SK-N-SH (cell line): ENCODE data around the gene CACNG7. TPM values are rescaled to one million over a fixed set of nuclear protein-coding genes. Genes with fewer than 3 reads are reported as not detected.

ENCODE experiments used
- CTCF ChIA-PET: fragments of 300-600, 350-600 bp; formaldehyde crosslinking; extraction: SDS; loops from one replicate; lab custom pipeline; 2021; lab: Yijun Ruan, JAX
- POLR2A ChIA-PET: fragments of 350-600 bp; sonication (Branson Sonifier 250); formaldehyde crosslinking; extraction: SDS; loops from one replicate; lab custom pipeline; 2020; ENCODE audit warnings: antibody characterized with exemption, inconsistent platforms; lab: Yijun Ruan, JAX
- DNase-seq: peaks from one replicate; pipeline ENCODE4 v3.0.0; 2012
- H2AFZ ChIP-seq: fragments of 200-600 bp; sonication (generic); 2 replicates; pipeline ENCODE4 v1.8.1; 2016; ENCODE audit warnings: antibody characterized with exemption, mild to moderate bottlenecking, low read depth
- H3F3A ChIP-seq: fragments of 200-600 bp; sonication (generic); replicated peaks from 2 replicates; pipeline ENCODE3; 2016; ENCODE audit warnings: antibody characterized with exemption, mild to moderate bottlenecking; ENCODE audit not compliant: insufficient read depth
- H3K27ac ChIP-seq, 2 experiments: fragments of 200-500 bp in 1 of 2; fragments of 200-600 bp in 1 of 2; sonication (Bioruptor generic) in 1 of 2; sonication (generic), shearing (Covaris generic) in 1 of 2; 2 replicates each; pipeline versions ENCODE4 v1.5.1 to v1.6.1; 2014 to 2016; ENCODE audit warnings: low read depth in 2 of 2, inconsistent platforms in 1 of 2, low read length in 1 of 2, mild to moderate bottlenecking in 1 of 2, mixed read lengths in 1 of 2
- H3K27me3 ChIP-seq: fragments of 200-600 bp; sonication (generic), shearing (Covaris generic); 2 replicates; pipeline ENCODE4 v1.6.1; 2016; ENCODE audit warnings: mixed run types; ENCODE audit not compliant: insufficient read depth
- H3K36me3 ChIP-seq, 2 experiments: fragments of 200-500 bp in 1 of 2; fragments of 200-600 bp in 1 of 2; sonication (Bioruptor generic) in 1 of 2; sonication (generic) in 1 of 2; replicated peaks in 1 of 2; 2 replicates each; pipeline versions ENCODE3 to v1.5.1; 2014 to 2016; ENCODE audit warnings: low read length in 1 of 2, mild to moderate bottlenecking in 1 of 2; ENCODE audit not compliant: insufficient read depth in 2 of 2, control insufficient read depth in 1 of 2
- H3K4me1 ChIP-seq, 2 experiments: fragments of 200-500 bp in 1 of 2; fragments of 200-600 bp in 1 of 2; sonication (Bioruptor generic) in 1 of 2; sonication (generic), shearing (Covaris generic) in 1 of 2; 2 replicates each; pipeline versions ENCODE4 v1.5.1 to v1.6.1; 2014 to 2016; ENCODE audit warnings: low read depth in 1 of 2, low read length in 1 of 2, mixed run types in 1 of 2; ENCODE audit not compliant: insufficient read depth in 2 of 2, control insufficient read depth in 1 of 2
- H3K4me2 ChIP-seq: fragments of 200-600 bp; sonication (generic), shearing (Covaris generic); 2 replicates; pipeline ENCODE4 v1.6.1; 2017; ENCODE audit warnings: mixed run types
- H3K4me3 ChIP-seq, 2 experiments: fragments of 200-500 bp in 1 of 2; fragments of 200-600 bp in 1 of 2; sonication (Bioruptor generic) in 1 of 2; sonication (generic), shearing (Covaris generic) in 1 of 2; 2 replicates each; pipeline versions ENCODE4 v1.5.1 to v1.8.1; 2014 to 2016; ENCODE audit warnings: low read depth in 2 of 2, inconsistent platforms in 1 of 2, low read length in 1 of 2, mild to moderate bottlenecking in 1 of 2, mixed read lengths in 1 of 2, moderate library complexity in 1 of 2
- H3K79me2 ChIP-seq: fragments of 200-600 bp; sonication (generic); 2 replicates; pipeline ENCODE4 v1.8.1; 2017; ENCODE audit warnings: mild to moderate bottlenecking; ENCODE audit not compliant: insufficient read depth
- H3K9ac ChIP-seq: fragments of 200-600 bp; sonication (generic); 2 replicates; pipeline ENCODE4 v1.6.1; 2017; ENCODE audit warnings: mixed run types
- H3K9me2 ChIP-seq: fragments of 200-600 bp; sonication (generic); 2 replicates; pipeline ENCODE4 v1.6.1; 2017; ENCODE audit warnings: mixed run types
- H3K9me3 ChIP-seq: fragments of 200-600 bp; sonication (generic); 2 replicates; pipeline ENCODE4 v1.6.1; 2017; ENCODE audit warnings: mixed run types, mild to moderate bottlenecking, moderate library complexity
- H4K20me1 ChIP-seq: fragments of 200-600 bp; sonication (generic); 2 replicates; pipeline ENCODE4 v1.6.1; 2017; ENCODE audit warnings: mild to moderate bottlenecking, mixed run types; ENCODE audit not compliant: insufficient read depth
- CHD2 ChIP-seq: fragments of 150-350 bp; IDR thresholded peaks from 2 replicates; pipeline ENCODE4 v1.6.1; 2018; ENCODE audit warnings: low read length; ENCODE audit not compliant: partially characterized antibody
- CTCF ChIP-seq: fragments of 200-600 bp; sonication (generic); IDR thresholded peaks from 2 replicates; pipeline ENCODE4 v1.6.1; 2017; ENCODE audit warnings: antibody characterized with exemption, mild to moderate bottlenecking, moderate library complexity
- ELF1 ChIP-seq: IDR thresholded peaks from 2 replicates; pipeline ENCODE4 v1.4.0; 2012
- EZH2phosphoT487 ChIP-seq: fragments of 200-600 bp; sonication (generic); IDR thresholded peaks from 2 replicates; pipeline ENCODE4 v1.6.1; 2017; ENCODE audit warnings: low read depth, mixed run types, mild to moderate bottlenecking, antibody characterized with exemption, moderate library complexity, borderline replicate concordance
- FOXJ3 ChIP-seq: sonication (generic); formaldehyde crosslinking; IDR thresholded peaks from 2 replicates; pipeline ENCODE4 v1.5.1; 2020; ENCODE audit warnings: mild to moderate bottlenecking, missing genetic modification reagents
- GABPA ChIP-seq: IDR thresholded peaks from 2 replicates; pipeline ENCODE4 v1.4.0; 2012; ENCODE audit warnings: low read depth, mild to moderate bottlenecking
- GATA2 ChIP-seq: sonication (generic); formaldehyde crosslinking; IDR thresholded peaks from 2 replicates; pipeline ENCODE4 v1.5.0; 2020; ENCODE audit warnings: mild to moderate bottlenecking, missing genetic modification reagents
- JUND ChIP-seq: IDR thresholded peaks from 2 replicates; pipeline ENCODE4 v1.4.0; 2012
- MAX ChIP-seq: IDR thresholded peaks from 2 replicates; pipeline ENCODE4 v1.4.0; 2012; ENCODE audit warnings: low read depth
- MEF2A ChIP-seq: IDR thresholded peaks from 2 replicates; pipeline ENCODE4 v1.4.0; 2012; ENCODE audit warnings: low read depth, borderline replicate concordance
- PBX3 ChIP-seq: IDR thresholded peaks from 2 replicates; pipeline ENCODE4; 2012
- POLR2AphosphoS5 ChIP-seq: IDR thresholded peaks from 2 replicates; pipeline ENCODE4 v1.6.1; 2012; ENCODE audit warnings: low read depth, low read length
- RCOR1 ChIP-seq: fragments of 150-350 bp; IDR thresholded peaks from 2 replicates; pipeline ENCODE4 v1.6.1; 2017; ENCODE audit warnings: antibody characterized with exemption, low read length
- REST ChIP-seq: IDR thresholded peaks from 2 replicates; pipeline ENCODE4 v1.6.1; 2012; ENCODE audit warnings: mild to moderate bottlenecking, low read depth, low read length, moderate library complexity
- RXRA ChIP-seq: IDR thresholded peaks from 2 replicates; pipeline ENCODE4 v1.4.0; 2012; ENCODE audit warnings: low read depth, mild to moderate bottlenecking, borderline replicate concordance
- SIN3A ChIP-seq: IDR thresholded peaks from 2 replicates; pipeline ENCODE4 v1.6.1; 2012; ENCODE audit warnings: low read depth, mild to moderate bottlenecking, low read length, moderate library complexity, borderline replicate concordance
- TAF1 ChIP-seq: IDR thresholded peaks from 2 replicates; pipeline ENCODE4 v1.6.1; 2012; ENCODE audit warnings: low read depth, mild to moderate bottlenecking, low read length, moderate library complexity, borderline replicate concordance
- TCF12 ChIP-seq: IDR thresholded peaks from 2 replicates; pipeline ENCODE4 v1.4.0; 2012
- WGBS: methylation state at CpG from one replicate; pipeline ENCODE4 v1.1.6; 2017; ENCODE audit warnings: low lambda C conversion rate; 5-methylcytosine and 5-hydroxymethylcytosine counted together
- polyA plus RNA-seq, 3 experiments: library from polyadenylated mRNA; depleted of rRNA; stranded (reverse); fragments of >200 nt; gene quantifications; 2 replicates each; pipeline ENCODE4 v1.2.3, GENCODE V29; 2012

Gene CACNG7
- polyA plus RNA-seq, 1 of the 3 experiments (the other 2 are of a cell fraction), result 25.7 TPM

GRCh38 chr19:53892301-53892980 lies 16.6 kb upstream of the CACNG7 start:
- peaks cover 40% of the 10 kb centered on the region; the same call in 1 of the 2 replicates for H3K27me3 ChIP-seq
- WGBS, result 64% methylated on average over 16 of the region's 23 CpGs
- no peak overlapping the region for H3K4me3 ChIP-seq
- no peaks in the 10 kb centered on the region for H3K79me2 ChIP-seq
- CTCF ChIA-PET, result interaction anchor here (1.7 kb wide), 1 partner anchor 14 kb away, joined by 5 read pairs; no protein-coding TSS in a partner anchor
- no peaks in the 10 kb centered on the region for H4K20me1 ChIP-seq
- H2AFZ ChIP-seq, result no peak overlapping the region
- no peak for TF ChIP-seq ELF1
- TF ChIP-seq EZH2phosphoT487, result no peak
- TF ChIP-seq REST, result no peak
- TF ChIP-seq PBX3, result no peak
- TF ChIP-seq GATA2, result no peak
- no peak for TF ChIP-seq TAF1
- no peak for TF ChIP-seq MEF2A
- no peak for TF ChIP-seq RXRA
- TF ChIP-seq CHD2, result no peak
- TF ChIP-seq CTCF, result no peak
- TF ChIP-seq RCOR1, result no peak
- TF ChIP-seq MAX, result no peak
- TF ChIP-seq JUND, result no peak
- TF ChIP-seq GABPA, result no peak
- no peak for TF ChIP-seq TCF12
- TF ChIP-seq POLR2AphosphoS5, result no peak
- no peak for TF ChIP-seq FOXJ3 (CRISPR knock-in tag)
- TF ChIP-seq SIN3A, result no peak
- no peaks in the 10 kb centered on the region for H3K36me3 ChIP-seq
- no peak for DNase-seq
- no peaks in the 10 kb centered on the region for H3K9me3 ChIP-seq
- no peak overlapping the region for H3K27ac ChIP-seq
- H3K4me1 ChIP-seq, result peaks cover 0 to 3% of the 10 kb centered on the region in 2 experiments; a peak in 2 of 4 replicates
- H3K9ac ChIP-seq, result no peak overlapping the region
- H3K9me2 ChIP-seq, result no peaks in the 10 kb centered on the region
- POLR2A ChIA-PET, result no interaction called here
- no peaks in the 10 kb centered on the region for H3F3A ChIP-seq
- no peak overlapping the region for H3K4me2 ChIP-seq
